Activated CD8-positive, alpha-beta T cell treated with anti-CD3 and anti-CD28 coated beads for 36 hours (primary cell): ENCODE data around the gene RNU11. TPM values are rescaled to one million over a fixed set of nuclear protein-coding genes. Genes with fewer than 3 reads are reported as not detected.
A peak's percentile ranks its signal among the peaks of the same experiment; 100 is the strongest.
"Not testable (repeated sequence)": the region's sequence is repeated elsewhere in the genome, so short reads cannot be mapped to it uniquely, and the experiment has no call there.

Source experiments
- ATAC-seq: fragments of 200-7000 bp; cut with Tn5 transposase; one replicate; pipeline ENCODE4 v1.10.0; 2021; ENCODE audit warnings: mild to moderate bottlenecking, moderate library complexity
- CTCF ChIA-PET: fragments of 350-600 bp; sonication (Branson Sonifier 250); formaldehyde crosslinking; loops from one replicate; lab custom pipeline; 2021; ENCODE audit warnings: antibody characterized with exemption; lab: Charles Lee
- POLR2A ChIA-PET: fragments of 350-600 bp; sonication (Branson Sonifier 250); formaldehyde crosslinking; loops from one replicate; lab custom pipeline; 2021; ENCODE audit warnings: antibody characterized with exemption; lab: Charles Lee
- DNase-seq: peaks from one replicate; pipeline ENCODE4 v3.0.0-alpha.2; 2020
- H3K27ac Mint-ChIP-seq: one replicate; pipeline ENCODE4 v1.8.0; 2021; ENCODE audit warnings: mild to moderate bottlenecking, mixed read lengths
- H3K27me3 Mint-ChIP-seq: one replicate; pipeline ENCODE4 v1.8.0; 2021; ENCODE audit warnings: mixed read lengths
- H3K36me3 Mint-ChIP-seq: one replicate; pipeline ENCODE4 v1.8.0; 2021; ENCODE audit warnings: low read depth, mixed read lengths
- H3K4me1 Mint-ChIP-seq: one replicate; pipeline ENCODE4 v1.8.0; 2021; ENCODE audit warnings: low read depth, mixed read lengths
- H3K4me3 Mint-ChIP-seq: one replicate; pipeline ENCODE4 v1.8.0; 2021; ENCODE audit warnings: mild to moderate bottlenecking, moderate library complexity, mixed read lengths
- H3K9me3 Mint-ChIP-seq: one replicate; pipeline ENCODE4 v1.8.0; 2021; ENCODE audit warnings: mixed read lengths
- intact Hi-C: fragments of 100-400 bp; cut with micrococcal nuclease; formaldehyde crosslinking; loops from one replicate; pipeline ENCODE4 v1.10.0; 2022
- total RNA-seq, 2 experiments: library from RNA; stranded (reverse); gene quantifications; one replicate each; pipeline ENCODE4 v1.2.3, GENCODE V29; 2021
- TF ChIP-seq, protein P1 (sequence below): fragments of 200-600 bp; IDR thresholded peaks from one replicate; pipeline ENCODE4 v1.8.0; 2022; ENCODE audit warnings: antibody characterized with exemption, mild to moderate bottlenecking

Gene RNU11
- total RNA-seq, 2 experiments from 2014 or later: not detected

DNA sequence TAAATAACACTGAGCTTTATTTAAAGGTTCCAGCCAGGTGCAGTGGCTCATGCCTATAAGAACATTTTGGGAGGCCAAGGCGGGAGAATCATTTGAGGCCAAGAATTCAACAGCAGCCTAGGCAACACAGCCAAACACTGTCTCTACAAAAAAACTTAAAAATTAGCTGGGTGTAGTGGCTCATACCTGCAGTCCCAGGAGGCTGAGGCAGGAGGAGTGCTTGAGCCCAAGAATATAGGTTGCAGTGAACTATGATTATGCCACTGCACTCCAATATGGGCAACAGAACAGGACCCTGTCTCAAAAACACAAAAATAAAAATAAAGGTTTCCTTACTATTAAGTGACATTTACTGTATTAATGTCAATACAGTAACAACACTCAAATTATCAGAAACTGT is 7.6 kb upstream of the RNU11 start:
- ChIA-PET POLR2A (interaction anchor here (0.8 to 13.2 kb wide), 4 partner anchors 28 to 122 kb away, joined by 3 to 189 read pairs (median 4); partner anchors contain the start of genes GMEB1 and YTHDF2), CTCF (interaction anchor here (0.6 to 2.0 kb wide), 4 partner anchors 38 to 236 kb away, joined by 3 to 12 read pairs (median 4); no protein-coding TSS in a partner anchor)
- DNase-seq (peak; percentile 57), ATAC-seq (no peak)
- peak overlapping the region; percentile 98 for H3K4me3 Mint-ChIP-seq
- H3K27me3 Mint-ChIP-seq: no peaks in the 10 kb centered on the region
- TF ChIP-seq, protein P1, sequence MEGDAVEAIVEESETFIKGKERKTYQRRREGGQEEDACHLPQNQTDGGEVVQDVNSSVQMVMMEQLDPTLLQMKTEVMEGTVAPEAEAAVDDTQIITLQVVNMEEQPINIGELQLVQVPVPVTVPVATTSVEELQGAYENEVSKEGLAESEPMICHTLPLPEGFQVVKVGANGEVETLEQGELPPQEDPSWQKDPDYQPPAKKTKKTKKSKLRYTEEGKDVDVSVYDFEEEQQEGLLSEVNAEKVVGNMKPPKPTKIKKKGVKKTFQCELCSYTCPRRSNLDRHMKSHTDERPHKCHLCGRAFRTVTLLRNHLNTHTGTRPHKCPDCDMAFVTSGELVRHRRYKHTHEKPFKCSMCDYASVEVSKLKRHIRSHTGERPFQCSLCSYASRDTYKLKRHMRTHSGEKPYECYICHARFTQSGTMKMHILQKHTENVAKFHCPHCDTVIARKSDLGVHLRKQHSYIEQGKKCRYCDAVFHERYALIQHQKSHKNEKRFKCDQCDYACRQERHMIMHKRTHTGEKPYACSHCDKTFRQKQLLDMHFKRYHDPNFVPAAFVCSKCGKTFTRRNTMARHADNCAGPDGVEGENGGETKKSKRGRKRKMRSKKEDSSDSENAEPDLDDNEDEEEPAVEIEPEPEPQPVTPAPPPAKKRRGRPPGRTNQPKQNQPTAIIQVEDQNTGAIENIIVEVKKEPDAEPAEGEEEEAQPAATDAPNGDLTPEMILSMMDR: no peak
- intact Hi-C loops: loop anchor here (5.0 kb wide), 2 partner anchors 123 to 237 kb away; no protein-coding TSS in a partner anchor
- peaks cover 16% of the 10 kb centered on the region for H3K36me3 Mint-ChIP-seq
- H3K27ac Mint-ChIP-seq: no peak overlapping the region
- H3K4me1 Mint-ChIP-seq: peaks cover 40% of the 10 kb centered on the region
- H3K9me3 Mint-ChIP-seq: no peaks in the 10 kb centered on the region

DNA sequence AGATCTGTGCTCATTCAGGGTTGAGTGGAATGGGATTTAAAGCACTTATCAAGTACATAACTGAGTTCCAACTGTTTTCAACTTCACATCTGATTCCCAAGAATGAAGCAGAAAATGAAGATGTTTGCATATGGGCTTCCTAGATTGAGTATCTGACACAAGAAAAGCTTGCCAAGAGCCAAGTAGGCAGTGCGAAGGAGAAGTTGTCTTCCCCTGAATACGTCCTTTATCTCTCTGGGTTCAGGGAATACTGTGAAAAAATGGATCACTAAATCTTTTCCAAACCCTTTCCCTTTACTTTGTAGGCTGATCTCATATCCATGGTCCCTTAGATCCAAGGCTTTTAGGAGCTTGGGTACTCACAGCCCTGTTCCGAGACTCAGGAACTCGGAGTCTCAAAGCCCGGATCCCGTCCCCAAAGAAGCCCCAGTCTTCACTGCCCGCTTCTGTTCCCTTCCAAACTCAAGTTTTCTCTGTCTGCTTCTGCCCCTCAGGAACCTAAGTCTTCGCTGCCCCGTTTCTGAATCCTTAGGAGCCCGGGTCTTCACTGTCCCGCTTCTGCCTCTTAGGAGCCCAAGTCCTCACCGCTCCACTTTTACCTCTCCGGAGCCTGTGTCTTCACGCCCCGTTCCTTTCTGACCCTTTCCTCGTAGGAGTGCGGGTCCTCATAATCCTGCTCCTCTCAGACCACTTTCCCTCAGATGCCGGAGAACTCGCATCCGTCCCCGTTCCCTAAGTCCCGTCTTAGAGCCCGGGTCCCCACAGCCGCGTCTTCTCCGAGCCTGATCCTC is 6.1 kb upstream of the RNU11 start:
- intact Hi-C loops: loop anchor here (5.0 kb wide), 2 partner anchors 125 to 235 kb away; no protein-coding TSS in a partner anchor
- peaks cover 16% of the 10 kb centered on the region for H3K36me3 Mint-ChIP-seq
- ChIA-PET CTCF (interaction anchor here (1.0 to 3.5 kb wide), 6 partner anchors 23 to 235 kb away, joined by 3 to 21 read pairs (median 6); partner anchors contain the start of genes GMEB1 and YTHDF2), POLR2A (interaction anchor here (0.6 to 13.2 kb wide), 10 partner anchors 11 to 396 kb away, joined by 3 to 189 read pairs (median 5); partner anchors contain the start of genes GMEB1, RCC1, TRNAU1AP and YTHDF2)
- TF ChIP-seq, protein P1: no peak
- ATAC-seq: peak; percentile 5
- peak overlapping the region; percentile 97 for H3K27ac Mint-ChIP-seq
- H3K27me3 Mint-ChIP-seq: no peaks in the 10 kb centered on the region
- H3K4me1 Mint-ChIP-seq: peaks cover 38% of the 10 kb centered on the region
- H3K4me3 Mint-ChIP-seq: peak overlapping the region; percentile 98
- DNase-seq: no peak
- H3K9me3 Mint-ChIP-seq: no peaks in the 10 kb centered on the region

- Mint-ChIP-seq H3K4me1 (peaks cover 44% of the 10 kb centered on the region), H3K27ac (peak within 1 kb of the TSS; percentile 97), H3K9me3 (no peaks in the 10 kb centered on the region), H3K27me3 (no peaks in the 10 kb centered on the region), H3K36me3 (peaks cover 16% of the 10 kb centered on the region), H3K4me3 (peak within 1 kb of the TSS; percentile 98)
- POLR2A ChIA-PET: interaction anchor here (0.6 to 13.2 kb wide), 17 partner anchors 10 to 397 kb away, joined by 3 to 189 read pairs (median 4); partner anchors contain the start of genes GMEB1, RCC1, TRNAU1AP and YTHDF2
- intact Hi-C loops: loop anchor here (5.0 kb wide), 2 partner anchors 126 to 234 kb away; no protein-coding TSS in a partner anchor
- peak; percentile 91 for DNase-seq
- ATAC-seq: peak; percentile 84
- TF ChIP-seq, protein P1: peak; percentile 42
- CTCF ChIA-PET: interaction anchor here (0.6 to 3.5 kb wide), 8 partner anchors 25 to 234 kb away, joined by 3 to 21 read pairs (median 4); partner anchors contain the start of genes GMEB1 and YTHDF2
Observed at GRCh38 chr1:28642847-28643635, 5.4 kb upstream of the RNU11 start, which contains the start of gene TAF12. TSS of gene TAF12 (minus strand) at chr1:28643067. CDS start at chr1:28622081, 20,986 bp downstream.

- intact Hi-C loops: loop anchor here (5.0 kb wide), 2 partner anchors 127 to 233 kb away; no protein-coding TSS in a partner anchor
Observed at GRCh38 chr1:28644494-28644893, 3.9 kb upstream of the RNU11 start.

GRCh38 chr1:28645406-28645805 is 3.0 kb upstream of the RNU11 start:
- H3K27ac Mint-ChIP-seq, CTCF ChIA-PET, H3K27me3 Mint-ChIP-seq, H3K4me3 Mint-ChIP-seq, H3K9me3 Mint-ChIP-seq, ATAC-seq, DNase-seq: not testable (repeated sequence)
- Mint-ChIP-seq H3K4me1 (peaks cover 48% of the 10 kb centered on the region), H3K36me3 (peaks cover 16% of the 10 kb centered on the region)
- POLR2A ChIA-PET: interaction anchor here (0.9 to 13.2 kb wide), 6 partner anchors 23 to 136 kb away, joined by 3 to 189 read pairs (median 66); partner anchors contain the start of genes GMEB1, RCC1 and YTHDF2
- intact Hi-C loops: loop anchor here (5.0 kb wide), 1 partner anchor 537 kb away; the partner anchor contains the start of gene SRSF4

More at GRCh38 chr1:28644494-28644893, 3.9 kb upstream of the RNU11 start:
- no peak for DNase-seq
- ChIA-PET POLR2A (interaction anchor here (0.6 to 13.2 kb wide), 12 partner anchors 23 to 919 kb away, joined by 3 to 189 read pairs (median 4); partner anchors contain the start of genes FAM76A, GMEB1, RCC1 and YTHDF2), CTCF (interaction anchor here (3.5 kb wide), 1 partner anchor 91 kb away, joined by 21 read pairs; the partner anchor contains the start of gene YTHDF2)
- Mint-ChIP-seq H3K27me3 (no peaks in the 10 kb centered on the region), H3K36me3 (peaks cover 16% of the 10 kb centered on the region), H3K27ac (peak overlapping the region; percentile 97), H3K9me3 (no peaks in the 10 kb centered on the region), H3K4me3 (peak overlapping the region; percentile 98), H3K4me1 (peaks cover 53% of the 10 kb centered on the region)
- TF ChIP-seq, protein P1: no peak
- ATAC-seq: no peak
